HG02571 (cell line): ENCODE measurements around the gene ZNF740.
"Not testable (repeated sequence)": the region's sequence is repeated elsewhere in the genome, so short reads cannot be mapped to it uniquely, and the experiment has no call there.

Experiments
- ATAC-seq: cut with Tn5 transposase; IDR thresholded peaks from one replicate; pipeline ENCODE4 v1.9.1; 2021; ENCODE audit warnings: mild to moderate bottlenecking, moderate library complexity; ENCODE audit not compliant: unreplicated experiment

The ZNF740 gene

DNA sequence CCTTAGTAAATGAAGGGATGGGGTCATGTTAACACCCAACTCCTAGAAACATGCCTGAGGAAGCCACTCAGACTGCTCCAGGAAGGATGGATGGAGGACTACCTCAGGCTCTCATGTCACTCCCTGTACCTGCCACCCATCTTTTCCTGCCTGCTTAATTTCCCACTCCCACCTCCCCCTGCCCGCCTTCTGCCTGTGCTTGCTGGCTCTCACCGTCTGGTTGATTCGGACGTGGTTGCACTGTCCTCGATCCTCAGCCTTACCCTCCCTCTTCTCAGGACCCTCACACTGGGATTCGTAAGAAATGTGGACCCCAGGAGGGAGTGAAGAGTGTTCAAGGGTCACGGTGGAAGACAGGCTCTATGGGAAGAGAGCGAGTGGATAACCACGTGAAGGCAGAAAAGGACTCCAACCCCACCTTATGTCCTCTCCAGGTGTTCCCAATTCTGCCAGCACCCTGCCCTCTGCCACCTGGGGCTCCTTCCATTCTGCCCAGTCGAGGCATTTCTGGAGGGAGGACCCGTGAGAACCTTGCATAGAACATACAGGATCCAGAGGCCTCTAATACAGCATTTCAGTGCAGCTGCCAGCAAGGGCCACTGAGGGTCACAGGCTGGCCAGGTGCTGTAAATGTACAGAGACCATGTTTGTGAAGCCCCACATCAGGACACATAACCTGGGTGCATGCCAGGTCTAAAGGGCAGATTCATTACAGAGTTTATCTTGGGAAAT lies 13.6 kb downstream of the ZNF740 start:
- no peak for ATAC-seq

DNA sequence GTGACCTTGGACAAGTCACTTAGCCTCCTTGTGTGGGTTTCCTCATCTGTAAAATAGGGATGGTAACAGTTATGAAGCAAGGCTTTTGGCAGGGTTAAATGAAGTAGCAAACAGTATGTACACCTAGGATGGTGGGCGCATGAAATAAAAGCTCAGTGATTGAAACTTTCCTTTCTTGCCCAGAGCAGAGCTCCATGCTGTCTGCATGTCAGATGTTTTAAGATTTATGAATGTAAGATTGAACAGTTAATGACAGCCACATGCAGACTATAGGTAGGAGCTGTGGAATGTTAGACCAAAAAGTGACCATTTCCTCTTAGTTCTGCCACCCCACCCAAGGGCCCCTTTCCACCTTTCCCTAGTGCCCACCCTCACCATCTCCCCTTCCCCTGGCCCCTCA lies 14.5 kb downstream of the ZNF740 start:
- no peak for ATAC-seq

DNA sequence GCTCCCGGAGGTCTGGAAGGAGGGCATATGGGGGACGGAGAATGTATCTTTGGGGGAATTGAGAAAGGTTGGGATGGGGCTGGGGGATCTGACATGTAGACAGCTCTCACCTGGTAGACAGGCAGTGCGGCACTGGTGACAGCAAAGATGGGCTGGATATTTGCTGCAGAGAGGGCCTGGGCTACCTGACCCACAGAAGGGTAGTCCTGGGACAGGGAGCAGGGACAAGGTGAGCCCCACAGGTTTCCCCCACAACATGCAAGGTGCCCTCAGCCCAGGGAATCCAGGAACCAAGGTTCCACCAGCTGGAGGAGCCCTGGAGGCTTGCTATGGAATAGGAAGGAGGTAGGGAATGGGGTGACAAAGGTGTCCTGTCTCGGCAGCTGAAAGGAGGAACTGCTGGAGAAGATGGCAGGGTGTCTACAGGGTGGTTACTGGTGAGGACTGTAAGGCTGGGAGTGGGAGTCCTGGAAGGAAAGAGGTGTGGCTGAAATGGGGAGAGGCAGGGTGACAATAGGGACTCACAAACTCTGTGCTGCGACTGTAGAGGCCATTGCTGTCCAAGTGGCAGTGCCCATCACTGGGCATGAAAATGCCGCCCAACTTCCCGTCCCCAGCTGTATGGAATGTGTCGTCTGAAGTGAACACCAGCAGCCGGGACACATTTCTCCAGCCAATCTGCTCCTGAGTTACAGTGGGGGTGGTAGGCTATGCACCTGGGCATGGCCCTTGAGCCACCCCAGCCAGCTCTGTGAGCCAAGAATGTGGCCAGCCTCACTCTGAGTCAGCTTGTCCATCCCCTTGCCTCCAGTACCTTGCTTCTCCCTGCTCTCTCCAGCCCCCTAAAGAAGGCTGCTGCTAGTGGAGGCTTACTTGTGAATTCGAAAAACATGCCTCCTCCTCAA lies 15.2 kb downstream of the ZNF740 start:
- no peak for ATAC-seq

DNA sequence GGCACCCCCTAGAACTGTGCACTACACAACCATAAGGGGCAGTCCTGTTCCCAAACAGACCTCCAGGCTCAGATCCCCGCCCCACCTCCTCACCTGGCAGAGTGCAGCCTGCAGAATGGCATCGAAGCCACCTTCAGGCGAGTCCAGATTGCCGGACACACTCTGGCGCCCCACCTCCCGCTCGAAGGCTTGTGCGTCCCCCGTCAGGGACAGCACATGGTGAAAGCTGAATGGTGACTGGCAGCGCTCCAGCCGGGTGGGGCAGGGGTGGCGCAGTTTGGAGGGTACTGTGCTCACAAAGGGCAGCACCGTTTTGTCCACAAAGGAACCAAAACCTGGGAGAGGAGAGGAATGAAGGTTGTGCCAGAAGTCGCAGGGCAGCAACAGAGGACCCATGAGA lies 16.0 kb downstream of the ZNF740 start:
- no peak for ATAC-seq

DNA sequence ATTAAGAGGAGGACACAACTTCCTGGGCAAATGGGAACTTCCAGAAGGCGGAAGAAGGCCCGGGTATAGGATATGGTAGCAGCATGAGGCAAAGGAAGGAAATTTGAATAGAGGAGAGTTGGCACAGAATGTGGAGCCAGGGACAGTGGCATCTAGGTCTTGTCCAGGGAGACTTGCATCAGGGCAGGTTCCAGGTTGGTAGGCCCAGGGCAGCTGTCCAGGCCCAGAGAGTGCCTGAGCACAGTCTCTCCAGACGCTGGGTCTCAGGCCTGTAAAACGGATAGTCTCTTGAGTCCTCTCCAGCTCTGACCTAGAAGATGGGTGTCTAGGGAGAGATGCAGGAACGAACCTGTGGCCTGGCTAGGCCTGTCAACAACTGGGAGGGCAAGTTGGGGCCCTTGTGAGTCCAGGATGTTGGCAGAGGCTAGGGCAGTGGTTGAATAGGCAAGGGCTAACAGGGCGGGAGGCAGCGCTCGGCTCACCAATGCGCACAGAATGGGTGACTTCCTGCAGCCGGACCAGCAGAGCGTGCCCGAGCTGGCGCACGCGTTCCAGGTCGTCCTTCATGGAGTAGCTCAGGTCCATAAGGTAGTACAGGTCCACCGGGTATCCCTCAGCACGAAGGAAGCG lies 16.6 kb downstream of the ZNF740 start:
- no peak for ATAC-seq

GRCh38 chr12:53198486-53199110 lies 18.1 kb downstream of the ZNF740 start:
- ATAC-seq = no peak

DNA sequence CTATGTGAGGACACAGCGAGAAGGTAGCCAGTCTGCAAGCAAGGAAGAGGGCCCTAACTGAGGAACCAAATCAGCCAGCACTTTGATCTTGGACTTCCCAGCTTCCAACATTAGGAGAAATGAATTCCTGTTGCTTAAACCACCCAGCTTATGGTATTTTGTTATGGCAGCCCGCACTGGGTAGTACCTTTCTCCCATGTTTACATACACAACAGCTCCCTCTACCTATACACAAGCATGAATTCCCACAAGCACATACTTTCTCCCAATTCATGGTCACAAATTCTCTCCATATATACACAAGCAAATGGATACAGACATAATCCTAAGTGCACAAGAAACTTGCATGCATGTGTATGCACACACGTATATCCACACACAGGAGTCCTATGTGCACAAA lies 19.2 kb downstream of the ZNF740 start:
- ATAC-seq = no peak

DNA sequence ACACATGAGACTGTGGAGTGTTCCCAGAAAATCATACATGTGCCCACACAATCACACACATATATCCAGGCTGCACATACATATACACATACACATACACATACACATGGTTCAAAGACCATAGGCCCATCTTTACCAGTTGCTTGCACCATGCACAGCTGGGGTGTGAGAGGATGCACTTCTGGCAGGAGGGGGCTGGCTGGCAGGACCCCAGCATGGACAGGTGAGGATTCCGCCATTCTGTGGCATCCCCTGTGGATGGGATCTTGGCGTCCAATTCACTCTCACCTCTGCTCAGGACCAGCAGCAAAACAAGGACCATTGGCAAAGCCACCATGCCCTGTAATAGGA lies 19.6 kb downstream of the ZNF740 start:
- ATAC-seq = peak; percentile 4

- peak; percentile 42 for ATAC-seq
Measured at GRCh38 chr12:53200458-53201176, 20.1 kb downstream of the ZNF740 start.

GRCh38 chr12:53201177-53201541 lies 20.6 kb downstream of the ZNF740 start:
- ATAC-seq = no peak

DNA sequence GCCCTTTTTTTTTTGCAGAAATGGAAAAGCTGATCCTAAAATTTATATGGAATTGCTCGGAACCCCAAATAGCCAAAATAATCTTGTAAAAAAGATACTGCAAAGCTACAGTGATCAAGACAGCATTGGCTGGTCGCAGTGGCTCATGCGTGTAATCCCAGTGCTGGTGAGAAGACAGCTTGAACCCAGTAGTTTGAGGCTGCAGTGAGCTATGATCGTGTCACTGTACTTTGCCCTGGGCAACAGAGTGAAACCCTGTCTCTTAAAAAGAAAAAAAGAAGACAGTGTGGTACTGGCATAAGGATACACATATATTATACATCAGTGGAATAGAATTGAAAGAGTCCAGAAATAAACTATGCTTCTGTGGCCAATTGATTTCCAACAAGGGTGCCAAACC lies 21.1 kb downstream of the ZNF740 start:
- ATAC-seq = no peak

DNA sequence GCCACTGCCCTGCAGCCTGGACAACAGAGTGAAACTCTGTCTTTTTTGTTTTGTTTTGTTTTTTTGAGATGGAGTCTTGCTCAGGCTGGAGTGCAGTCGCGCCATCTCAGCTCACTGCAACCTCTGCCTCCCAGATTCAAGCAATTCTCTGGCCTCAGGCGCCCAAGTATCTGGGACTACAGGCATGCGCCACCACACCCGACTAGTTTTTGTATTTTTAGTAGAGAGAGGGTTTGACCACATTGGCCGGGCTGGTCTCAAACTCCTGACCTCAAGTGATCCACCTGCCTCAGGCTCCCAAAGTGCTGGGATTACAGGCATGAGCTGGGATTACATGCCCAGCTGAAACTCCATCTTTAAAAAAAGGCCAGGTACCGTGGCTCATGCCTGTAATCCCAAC lies 21.8 kb downstream of the ZNF740 start:
- ATAC-seq = not testable (repeated sequence)

- ATAC-seq = no peak
Measured at GRCh38 chr12:53204351-53204750, 23.8 kb downstream of the ZNF740 start.

DNA sequence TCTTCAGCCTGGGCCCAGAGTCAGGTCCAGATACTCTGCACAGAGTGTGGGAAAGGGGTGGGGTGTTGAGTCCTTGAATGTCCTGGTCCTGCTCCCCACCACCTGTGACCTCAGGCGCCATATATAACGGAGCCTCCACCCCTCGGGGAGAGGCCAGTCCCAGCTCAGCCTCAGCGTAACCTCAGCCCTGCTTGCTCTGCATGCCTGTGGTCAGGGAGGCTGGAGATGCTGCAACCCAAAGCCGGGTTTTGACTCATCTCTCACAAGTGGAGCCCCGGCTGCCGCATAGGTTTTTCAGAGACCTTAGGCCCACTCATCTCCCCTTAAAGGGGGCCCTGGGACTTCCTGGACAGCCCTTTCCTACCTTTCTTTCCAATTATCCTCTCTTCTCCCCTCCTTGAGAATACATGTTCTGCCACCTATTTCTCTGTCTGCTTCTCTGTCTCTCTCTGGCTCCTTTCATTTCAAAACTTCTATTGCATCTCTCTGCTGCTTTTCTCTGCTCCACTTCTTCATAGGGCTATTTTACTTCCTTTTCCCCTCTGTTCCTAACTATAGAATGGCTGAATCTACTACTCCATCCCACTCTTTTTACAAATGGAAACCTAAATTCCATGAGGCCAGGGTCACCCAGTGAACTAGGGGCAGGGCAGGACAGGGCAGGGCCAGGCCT lies 25.4 kb downstream of the ZNF740 start:
- peak; percentile 64 for ATAC-seq

GRCh38 chr12:53207042-53207441 lies 26.5 kb downstream of the ZNF740 start, which contains the start of gene ITGB7:
Gene ITGB7 (minus strand): TSS chr12:53207251. CDS start chr12:53200443, 6,808 bp downstream.
- no peak for ATAC-seq

DNA sequence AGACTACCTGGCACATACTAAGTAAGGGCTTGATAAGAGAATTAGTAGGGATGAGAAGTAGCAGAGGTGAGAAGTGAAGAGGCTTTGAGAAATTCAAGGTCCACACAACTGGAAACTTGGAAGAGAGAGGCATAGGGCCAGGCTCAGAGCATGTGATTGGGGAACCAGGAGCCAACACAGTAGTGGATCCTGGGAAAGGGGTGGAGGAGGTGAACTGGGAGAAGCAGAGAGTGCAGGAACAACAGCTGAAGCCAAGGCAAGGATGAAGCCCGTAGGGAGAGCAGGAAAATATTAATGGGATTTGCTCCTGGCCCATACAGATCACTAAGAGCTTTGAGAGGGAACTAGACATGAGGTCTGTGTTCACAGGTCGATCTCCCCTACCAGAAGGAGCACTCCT lies 27.9 kb downstream of the ZNF740 start:
- no peak for ATAC-seq

DNA sequence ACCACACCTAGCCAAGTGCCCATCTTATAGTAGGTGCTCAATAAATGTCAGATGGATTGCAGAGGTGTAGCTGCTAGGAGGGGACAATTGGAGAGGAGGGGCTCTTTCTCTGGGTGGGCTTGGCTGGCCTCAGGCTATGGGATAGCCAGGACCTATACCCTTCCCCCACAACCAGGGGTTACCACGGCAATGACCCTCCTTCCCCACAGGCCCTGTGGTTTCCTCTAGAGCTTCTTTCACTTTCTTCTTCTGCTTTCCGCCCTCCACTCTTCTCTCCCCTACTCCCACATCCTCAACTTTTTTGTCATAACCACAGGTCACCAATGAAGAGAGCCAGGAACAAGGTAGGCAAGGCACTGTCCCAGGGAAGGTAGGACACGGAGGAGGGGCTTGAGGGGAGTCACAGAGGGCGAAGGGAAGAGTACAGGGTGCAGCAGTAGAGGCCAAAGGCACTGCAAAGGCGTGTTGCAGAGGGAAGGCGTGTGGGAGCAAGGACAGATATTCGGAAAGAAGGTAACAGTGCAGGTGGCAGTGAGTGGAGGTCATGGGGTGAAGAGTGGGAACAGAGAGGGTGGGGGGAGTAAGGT lies 28.4 kb downstream of the ZNF740 start:
- no peak for ATAC-seq

DNA sequence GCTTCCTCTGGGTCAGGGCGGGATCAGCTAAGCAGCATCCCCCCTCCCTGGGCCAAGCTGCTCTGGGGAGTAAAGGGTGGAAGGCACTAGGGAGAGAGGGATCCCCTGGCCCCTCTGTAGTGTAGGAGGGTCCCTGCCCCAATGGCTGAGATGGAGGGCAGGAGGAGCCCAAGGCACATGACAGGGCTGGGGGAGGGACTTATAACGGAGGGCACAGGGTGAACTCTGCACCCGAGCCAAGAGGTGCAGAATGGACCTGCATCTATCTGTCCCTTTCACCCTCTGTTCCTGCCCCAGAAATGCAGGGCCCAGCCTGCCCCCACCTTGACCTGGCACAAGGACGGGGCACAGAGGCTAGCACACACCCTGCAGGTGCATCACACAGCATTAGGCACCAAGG lies 30.3 kb downstream of the ZNF740 start:
- no peak for ATAC-seq

GRCh38 chr12:53211476-53212381 lies 31.2 kb downstream of the ZNF740 start:
- ATAC-seq = no peak
